Measurements from ENCODE around the gene KYNU.

DNA sequence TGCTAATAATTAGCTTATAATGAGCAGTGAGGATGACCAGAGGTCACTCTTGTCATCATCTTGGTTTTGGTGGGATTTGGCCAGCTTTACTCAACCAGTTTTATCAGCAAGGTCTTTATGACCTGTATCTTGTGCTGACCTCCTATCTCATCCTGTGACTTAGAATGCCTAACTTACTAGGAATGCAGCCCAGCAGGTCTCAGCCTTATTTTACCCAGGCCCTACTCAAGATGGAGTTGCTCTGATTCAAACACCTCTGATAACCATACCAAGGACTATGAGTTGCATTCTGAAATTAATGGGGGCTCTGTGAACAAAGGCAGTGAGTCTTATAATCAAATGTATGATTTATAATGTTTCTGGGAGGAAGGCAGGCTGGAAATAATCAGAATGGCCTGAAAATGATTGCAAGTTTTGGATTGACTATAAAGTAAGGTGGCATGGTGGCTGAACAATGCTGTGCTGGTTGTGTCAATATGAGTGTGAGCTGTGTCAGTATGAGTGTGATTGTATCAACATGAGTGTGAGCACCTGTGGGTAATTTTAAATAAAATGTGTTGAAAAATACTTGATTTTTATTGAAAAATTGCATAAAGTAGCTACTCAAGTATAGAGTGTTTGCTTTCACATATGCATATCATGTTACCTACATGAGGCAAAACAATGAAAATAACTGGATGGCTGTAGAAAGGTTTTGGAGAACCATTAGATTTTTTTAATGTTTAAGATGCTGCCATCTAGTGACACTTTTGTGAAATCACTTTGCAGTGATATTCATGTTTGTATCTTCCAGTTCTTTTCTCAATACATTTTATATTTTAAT is 103.0 kb downstream of the KYNU start:
- TF ChIP-seq CSDC2 (CRISPR knock-in tag; IDR thresholded peaks at IDR 0.05) = no peak
- TF ChIP-seq SNAI2 (CRISPR knock-in tag; IDR thresholded peaks at IDR 0.05) = no peak
- TF ChIP-seq, protein P1, sequence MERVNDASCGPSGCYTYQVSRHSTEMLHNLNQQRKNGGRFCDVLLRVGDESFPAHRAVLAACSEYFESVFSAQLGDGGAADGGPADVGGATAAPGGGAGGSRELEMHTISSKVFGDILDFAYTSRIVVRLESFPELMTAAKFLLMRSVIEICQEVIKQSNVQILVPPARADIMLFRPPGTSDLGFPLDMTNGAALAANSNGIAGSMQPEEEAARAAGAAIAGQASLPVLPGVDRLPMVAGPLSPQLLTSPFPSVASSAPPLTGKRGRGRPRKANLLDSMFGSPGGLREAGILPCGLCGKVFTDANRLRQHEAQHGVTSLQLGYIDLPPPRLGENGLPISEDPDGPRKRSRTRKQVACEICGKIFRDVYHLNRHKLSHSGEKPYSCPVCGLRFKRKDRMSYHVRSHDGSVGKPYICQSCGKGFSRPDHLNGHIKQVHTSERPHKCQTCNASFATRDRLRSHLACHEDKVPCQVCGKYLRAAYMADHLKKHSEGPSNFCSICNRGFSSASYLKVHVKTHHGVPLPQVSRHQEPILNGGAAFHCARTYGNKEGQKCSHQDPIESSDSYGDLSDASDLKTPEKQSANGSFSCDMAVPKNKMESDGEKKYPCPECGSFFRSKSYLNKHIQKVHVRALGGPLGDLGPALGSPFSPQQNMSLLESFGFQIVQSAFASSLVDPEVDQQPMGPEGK (CRISPR knock-in tag; IDR thresholded peaks at IDR 0.05; ENCODE audit: borderline replicate concordance) = no peak
- no peak for TF ChIP-seq TCF4 (CRISPR knock-in tag; IDR thresholded peaks at IDR 0.05; ENCODE audit: borderline replicate concordance)
